CD14-positive monocyte (primary cell): ENCODE results near the gene WWOX. TPM values are rescaled to one million over a fixed set of nuclear protein-coding genes. Genes with fewer than 3 reads are reported as not detected.
A peak's percentile ranks its signal among the peaks of the same experiment; 100 is the strongest.

Source experiments
- DNase-seq, 3 donors: peaks; one replicate each; pipeline ENCODE4 v3.0.0-alpha.2; 2011 to 2022
- H2AFZ ChIP-seq: 2 replicates; pipeline ENCODE4 v1.6.0; 2012; ENCODE audit warnings: mild to moderate bottlenecking, low read depth, low read length, inconsistent platforms; ENCODE audit not compliant: insufficient read depth, poor library complexity, severe bottlenecking
- H3K27ac ChIP-seq, 2 donors: 1 replicate in 1 of 2; 2 replicates in 1 of 2; pipeline ENCODE4 v1.5.1; 2012 to 2013; ENCODE audit warnings: low read length in 2 of 2, control low read depth in 1 of 2, inconsistent platforms in 1 of 2, low read depth in 1 of 2, mild to moderate bottlenecking in 1 of 2
- H3K27me3 ChIP-seq, 2 donors: one replicate each; pipeline versions ENCODE4 v1.6.0 to v1.6.1; 2011 to 2013; ENCODE audit warnings: low read length in 2 of 2; ENCODE audit not compliant: control insufficient read depth in 2 of 2, insufficient read depth in 2 of 2
- H3K36me3 ChIP-seq, 2 donors: replicated peaks in 1 of 2; 1 replicate in 1 of 2; 2 replicates in 1 of 2; pipeline versions ENCODE4 v1.5.1 to v1.6.1; 2012 to 2013; ENCODE audit warnings: low read length in 2 of 2, control low read depth in 1 of 2, inconsistent platforms in 1 of 2, mild to moderate bottlenecking in 1 of 2; ENCODE audit not compliant: insufficient read depth in 2 of 2, control insufficient read depth in 1 of 2
- H3K4me1 ChIP-seq, 2 donors: 1 replicate in 1 of 2; 2 replicates in 1 of 2; pipeline versions ENCODE4 v1.5.1 to v1.6.1; 2012 to 2013; ENCODE audit warnings: low read length in 2 of 2, control low read depth in 1 of 2, inconsistent platforms in 1 of 2, mild to moderate bottlenecking in 1 of 2, moderate library complexity in 1 of 2; ENCODE audit not compliant: insufficient read depth in 2 of 2, control insufficient read depth in 1 of 2
- H3K4me2 ChIP-seq: replicated peaks from 2 replicates; pipeline ENCODE3; 2012; ENCODE audit warnings: low read length, moderate library complexity, mild to moderate bottlenecking; ENCODE audit not compliant: poor library complexity, severe bottlenecking; ENCODE audit errors: extremely low read depth
- H3K4me3 ChIP-seq, 3 experiments: fragments of 200-600 bp in 1 of 3; sonication (generic) in 1 of 3; replicated peaks in 1 of 3; 1 replicate in 2 of 3; 2 replicates in 1 of 3; pipeline ENCODE4 v1.5.1; 2011 to 2013; ENCODE audit warnings: low read length in 3 of 3, mild to moderate bottlenecking in 3 of 3, control low read depth in 2 of 3, low read depth in 2 of 3, inconsistent platforms in 1 of 3, moderate library complexity in 1 of 3
- H3K79me2 ChIP-seq: 2 replicates; pipeline ENCODE4 v1.6.0; 2012; ENCODE audit warnings: mild to moderate bottlenecking, control low read depth, inconsistent platforms, low read length, moderate library complexity; ENCODE audit not compliant: insufficient read depth
- H3K9ac ChIP-seq: 2 replicates; pipeline ENCODE4 v1.6.0; 2017; ENCODE audit warnings: low read length, mild to moderate bottlenecking; ENCODE audit not compliant: insufficient read depth, poor library complexity, severe bottlenecking
- H3K9me3 ChIP-seq, 2 donors: replicated peaks in 1 of 2; 1 replicate in 1 of 2; 2 replicates in 1 of 2; pipeline versions ENCODE4 v1.5.1 to v1.6.1; 2012 to 2013; ENCODE audit warnings: low read length in 2 of 2, control low read depth in 1 of 2; ENCODE audit not compliant: control insufficient read depth in 1 of 2, insufficient read depth in 1 of 2
- H4K20me1 ChIP-seq: 2 replicates; pipeline ENCODE4 v1.6.0; 2012; ENCODE audit warnings: mild to moderate bottlenecking, low read length, control low read depth, moderate library complexity; ENCODE audit not compliant: insufficient read depth
- H3K27ac Mint-ChIP-seq, 7 donors: one replicate each; pipeline ENCODE4 v1.8.0; 2020; ENCODE audit warnings: mild to moderate bottlenecking in 7 of 7, mixed read lengths in 7 of 7, moderate library complexity in 6 of 7, inconsistent platforms in 2 of 7
- H3K27me3 Mint-ChIP-seq, 3 donors: one replicate each; pipeline ENCODE4 v1.8.0; 2021 to 2022; ENCODE audit warnings: low read depth in 3 of 3, mild to moderate bottlenecking in 3 of 3, mixed read lengths in 3 of 3, moderate library complexity in 3 of 3, inconsistent platforms in 1 of 3
- H3K36me3 Mint-ChIP-seq, 2 donors: one replicate each; pipeline ENCODE4 v1.8.0; 2020; ENCODE audit warnings: mixed read lengths in 2 of 2, inconsistent platforms in 1 of 2, mild to moderate bottlenecking in 1 of 2
- H3K4me1 Mint-ChIP-seq: one replicate; pipeline ENCODE4 v1.8.0; 2020; ENCODE audit warnings: mild to moderate bottlenecking, mixed read lengths
- H3K4me3 Mint-ChIP-seq, 2 donors: one replicate each; pipeline ENCODE4 v1.8.0; 2020; ENCODE audit warnings: mild to moderate bottlenecking in 2 of 2, mixed read lengths in 2 of 2, moderate library complexity in 1 of 2
- H3K9me3 Mint-ChIP-seq, 7 donors: one replicate each; pipeline ENCODE4 v1.8.0; 2020 to 2022; ENCODE audit warnings: mixed read lengths in 7 of 7, mild to moderate bottlenecking in 6 of 7, moderate library complexity in 6 of 7, inconsistent platforms in 2 of 7
- CTCF ChIP-seq: fragments of 200-600 bp; IDR thresholded peaks from one replicate; pipeline ENCODE4 v1.8.0; 2022; ENCODE audit warnings: antibody characterized with exemption, mild to moderate bottlenecking
- WGBS: methylation state at CpG from one replicate; pipeline ENCODE4 v1.1.5; 2013; ENCODE audit warnings: missing lambda C conversion rate; ENCODE audit not compliant: insufficient coverage; 5-methylcytosine and 5-hydroxymethylcytosine counted together
- intact Hi-C, 2 donors: fragments of 100-400 bp; cut with micrococcal nuclease; formaldehyde crosslinking; loops; one replicate each; pipeline versions ENCODE4 v1.15.0 to v1.15.1; 2023
- polyA plus RNA-seq, 3 donors: library from polyadenylated mRNA; depleted of rRNA in 1 of 3; unstranded in 2 of 3; stranded (reverse) in 1 of 3; fragments of 300-500 nt in 2 of 3; fragments of >200 nt in 1 of 3; fragmentation: Illumina TruSeq in 2 of 3; gene quantifications; 1 replicate in 2 of 3; 2 replicates in 1 of 3; pipeline ENCODE4 v1.2.3, GENCODE V29; 2012 to 2021

The WWOX gene
- polyA plus RNA-seq, 3 donors, result 4.0 to 7.0 (median 6.3) TPM

DNA sequence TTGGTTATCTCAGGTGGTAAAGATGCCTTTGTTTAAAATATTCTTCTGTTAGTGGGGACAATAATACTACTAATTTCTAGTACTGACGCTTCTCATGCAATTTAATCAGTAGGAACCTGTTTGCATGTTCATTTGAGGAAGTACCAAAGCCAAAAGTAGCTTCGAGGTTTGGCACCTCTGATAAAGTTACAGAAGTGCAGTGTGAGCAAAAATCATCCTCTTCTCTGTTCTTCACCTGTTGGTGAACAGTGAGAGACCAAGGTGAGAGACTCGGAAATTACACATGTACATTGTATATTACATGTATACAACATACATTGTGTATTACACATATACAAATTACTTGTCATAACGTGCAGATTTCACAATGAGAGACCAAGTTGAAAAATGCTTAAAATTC is 1096.5 kb downstream of the WWOX start:
- no peaks in the 10 kb centered on the region for H3K27me3 ChIP-seq
- no peaks in the 10 kb centered on the region for H3K4me1 ChIP-seq
- no peak overlapping the region for H3K4me3 ChIP-seq
- H3K9ac ChIP-seq, result no peak overlapping the region
- no CpG with 5 or more reads among the region's 4 CpGs for WGBS
- no peak overlapping the region for H2AFZ ChIP-seq
- peak in 1 of 3 donors; percentile 20 for DNase-seq
- no peak overlapping the region for H3K4me2 ChIP-seq
- H4K20me1 ChIP-seq, result no peaks in the 10 kb centered on the region
- Mint-ChIP-seq H3K4me1 (peaks cover 5% of the 10 kb centered on the region), H3K27me3 (peaks cover 0 to 5% (median 0%) of the 10 kb centered on the region in 3 donors), H3K9me3 (peaks cover 0 to 2% (median 0%) of the 10 kb centered on the region in 7 donors), H3K36me3 (no peaks in the 10 kb centered on the region), H3K27ac (no peak overlapping the region), H3K4me3 (no peak overlapping the region)
- H3K27ac ChIP-seq, result no peak overlapping the region
- intact Hi-C loops, result no loop called here
- no peaks in the 10 kb centered on the region for H3K36me3 ChIP-seq
- no peaks in the 10 kb centered on the region for H3K9me3 ChIP-seq
- TF ChIP-seq CTCF, result no peak
- no peaks in the 10 kb centered on the region for H3K79me2 ChIP-seq

DNA sequence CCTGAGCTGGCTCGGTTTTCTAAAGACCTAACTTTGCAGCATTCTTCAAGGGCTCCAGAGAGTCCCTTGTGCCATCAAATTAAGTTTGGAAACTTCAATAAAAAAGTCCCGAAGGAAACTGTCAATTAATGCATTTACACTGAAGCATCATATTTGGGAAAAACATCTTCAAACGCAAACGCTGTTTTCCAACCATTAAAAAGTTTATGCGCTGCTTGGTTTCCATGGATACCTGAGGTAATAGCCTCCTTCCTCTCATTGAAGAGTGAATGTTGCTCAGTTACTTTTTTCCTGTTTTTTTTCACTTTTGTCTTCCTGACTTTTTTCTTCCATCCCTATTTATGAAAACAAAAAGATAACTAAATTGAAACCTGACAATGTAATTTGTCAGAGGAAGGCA is 1102.0 kb downstream of the WWOX start:
- Histone ChIP-seq H3K27ac (no peak overlapping the region), H3K79me2 (no peaks in the 10 kb centered on the region), H3K27me3 (no peaks in the 10 kb centered on the region), H2AFZ (no peak overlapping the region), H3K4me2 (no peak overlapping the region), H3K4me3 (no peak overlapping the region), H3K9me3 (no peaks in the 10 kb centered on the region), H4K20me1 (no peaks in the 10 kb centered on the region), H3K36me3 (no peaks in the 10 kb centered on the region), H3K9ac (no peak overlapping the region), H3K4me1 (no peaks in the 10 kb centered on the region)
- Mint-ChIP-seq H3K9me3 (peaks cover 0 to 2% (median 0%) of the 10 kb centered on the region in 7 donors), H3K27me3 (peaks cover 0 to 2% (median 2%) of the 10 kb centered on the region in 3 donors), H3K4me3 (no peak overlapping the region), H3K27ac (no peak overlapping the region), H3K4me1 (no peaks in the 10 kb centered on the region), H3K36me3 (no peaks in the 10 kb centered on the region)
- intact Hi-C loops, result no loop called here
- DNase-seq, result no peak
- no peak for TF ChIP-seq CTCF
- WGBS, result 95% methylated on average over 4 of the region's 5 CpGs
